Activated CD4-positive, alpha-beta T cell treated with anti-CD3 and anti-CD28 coated beads, Interleukin-2, Interleukin-6, amounts not matched to agents 100 ng/mL and 50 ng/mL, durations not matched to agents 16 hours and 8 hours (primary cell): ENCODE results near the gene CACUL1.
"Not testable (repeated sequence)": the region's sequence is repeated elsewhere in the genome, so short reads cannot be mapped to it uniquely, and the experiment has no call there.

Experiments used
- DNase-seq: peaks from one replicate; pipeline ENCODE4 v3.0.0-alpha.2; 2020

The CACUL1 gene

GRCh38 chr10:118768041-118768919 is 13.5 kb upstream of the CACUL1 start:
- no peak for DNase-seq

GRCh38 chr10:118767297-118768040 is 12.7 kb upstream of the CACUL1 start:
- no peak for DNase-seq

- no peak for DNase-seq
These were observed 9.4 kb upstream of the CACUL1 start for GRCh38 chr10:118764195-118764594.

- DNase-seq: no peak
These were observed 8.6 kb upstream of the CACUL1 start for GRCh38 chr10:118763202-118763988.

- no peak for DNase-seq
These were observed 5.5 kb upstream of the CACUL1 start for GRCh38 chr10:118760265-118760664.

- DNase-seq: no peak
These were observed 3.7 kb upstream of the CACUL1 start for GRCh38 chr10:118758449-118758848.

GRCh38 chr10:118754229-118754555 is 578 bp downstream of the CACUL1 start:
- DNase-seq: no peak

GRCh38 chr10:118753331-118754228 is 1.2 kb downstream of the CACUL1 start:
- peak; percentile 51 for DNase-seq

GRCh38 chr10:118752409-118752808 is 2.4 kb downstream of the CACUL1 start:
- no peak for DNase-seq

GRCh38 chr10:118751265-118751664 is 3.5 kb downstream of the CACUL1 start:
- DNase-seq: no peak

GRCh38 chr10:118748041-118748440 is 6.7 kb downstream of the CACUL1 start:
- no peak for DNase-seq

GRCh38 chr10:118746246-118746645 is 8.5 kb downstream of the CACUL1 start:
- no peak for DNase-seq

- no peak for DNase-seq
These were observed 9.7 kb downstream of the CACUL1 start for GRCh38 chr10:118745056-118745455.

GRCh38 chr10:118744346-118744918 is 10.3 kb downstream of the CACUL1 start:
- DNase-seq: not testable (repeated sequence)

- DNase-seq: no peak
These were observed 12.0 kb downstream of the CACUL1 start for GRCh38 chr10:118742782-118743181.

GRCh38 chr10:118742032-118742431 is 12.7 kb downstream of the CACUL1 start:
- DNase-seq: no peak

GRCh38 chr10:118738406-118738805 is 16.4 kb downstream of the CACUL1 start:
- no peak for DNase-seq

- no peak for DNase-seq
These were observed 17.0 kb downstream of the CACUL1 start for GRCh38 chr10:118737603-118738302.

- no peak for DNase-seq
These were observed 19.5 kb downstream of the CACUL1 start for GRCh38 chr10:118735294-118735693.

- no peak for DNase-seq
These were observed 20.3 kb downstream of the CACUL1 start for GRCh38 chr10:118734475-118734874.
